Right ventricle myocardium superior (tissue), 1 donor: ENCODE measurements around the gene PLA2G4D. TPM values are rescaled to one million over a fixed set of nuclear protein-coding genes. Genes with fewer than 3 reads are reported as not detected.
A peak's percentile ranks its signal among the peaks of the same experiment; 100 is the strongest.

ENCODE experiments used
- ATAC-seq: fragments of 200-7000 bp; cut with Tn5 transposase; one replicate; pipeline ENCODE4 v1.9.1; 2020; ENCODE audit warnings: mild to moderate bottlenecking; ENCODE audit not compliant: poor library complexity
- DNase-seq: peaks from one replicate; pipeline ENCODE4 v3.0.0-alpha.2; 2020
- intact Hi-C: fragments of 100-400 bp; cut with DNase I; formaldehyde crosslinking; loops from one replicate; pipeline ENCODE4 v1.11.2; 2022
- total RNA-seq: library from RNA; stranded (reverse); fragmentation: NEBNext Ultra II Directional; extraction: Animal tissue kit (Norgen Biotek cat#: 25700); gene quantifications from one replicate; pipeline ENCODE4 v1.2.1, GENCODE V29; 2021
- donor health status: DM: no; HTN: yes; CAD: no; lungs with severe emphysema.

Gene PLA2G4D
- total RNA-seq, 1 donor from 2014 or later = not detected

DNA sequence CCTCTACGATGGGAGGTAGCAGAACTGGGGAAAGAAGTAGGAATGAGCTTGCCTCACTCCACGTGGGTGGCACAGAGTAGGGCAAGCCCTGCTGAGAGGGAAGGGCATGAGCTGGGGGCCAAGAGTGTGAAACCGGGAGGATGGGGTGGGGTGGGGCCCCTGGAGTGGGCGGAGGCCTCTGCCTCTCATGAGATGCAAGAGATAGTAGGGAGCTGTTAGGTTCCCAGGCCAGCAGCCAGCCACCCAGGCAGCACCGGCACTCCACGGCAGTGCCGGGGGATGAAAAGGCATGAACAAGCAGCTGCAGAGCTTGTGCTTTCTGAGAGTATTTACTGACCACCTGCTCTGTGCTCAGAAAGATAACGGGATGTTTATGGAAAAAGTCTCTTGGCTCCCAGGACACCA lies 49.1 kb downstream of the PLA2G4D start:
- no peak for DNase-seq
- ATAC-seq = no peak
- intact Hi-C loops = no loop called here

DNA sequence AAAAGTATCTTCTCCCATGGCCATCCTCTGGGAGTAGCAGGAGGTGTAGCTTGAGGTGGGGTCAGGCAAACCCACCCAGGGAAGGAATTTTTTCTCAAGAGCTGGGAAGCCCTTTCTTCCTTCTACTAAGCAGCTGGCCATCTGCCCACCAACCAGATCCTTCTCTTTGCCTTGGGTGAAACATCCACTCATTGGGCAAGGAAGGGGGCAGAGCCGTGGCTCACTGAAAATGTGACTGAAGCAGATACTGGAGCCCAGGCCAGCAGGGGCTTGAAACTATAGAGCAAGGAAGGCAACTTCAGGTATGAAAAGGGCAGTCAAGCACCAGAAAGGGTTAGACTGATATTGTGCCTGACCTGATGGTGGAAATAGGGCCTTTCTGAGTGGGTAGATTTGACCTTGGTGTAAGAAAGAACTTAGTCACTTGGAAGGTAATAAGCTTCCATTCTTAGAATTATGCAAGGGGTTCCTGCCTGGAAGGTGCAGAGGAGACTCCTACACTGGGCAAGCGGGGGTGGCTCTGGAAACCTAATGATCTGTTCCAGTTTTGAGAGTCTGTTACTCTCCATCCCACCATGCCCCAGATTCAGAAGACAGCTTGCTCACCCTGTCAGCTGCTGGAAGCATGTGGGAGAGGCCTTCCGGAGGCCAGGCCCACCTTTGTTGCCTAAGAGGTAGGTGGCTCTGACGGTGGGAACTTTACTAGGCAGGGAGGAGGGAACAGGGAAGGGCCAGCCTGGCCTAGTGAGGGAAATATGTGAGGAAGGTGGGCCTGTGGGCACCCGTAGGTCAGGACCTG lies 51.6 kb downstream of the PLA2G4D start:
- ATAC-seq = no peak
- DNase-seq = peak; percentile 10
- intact Hi-C loops = no loop called here

DNA sequence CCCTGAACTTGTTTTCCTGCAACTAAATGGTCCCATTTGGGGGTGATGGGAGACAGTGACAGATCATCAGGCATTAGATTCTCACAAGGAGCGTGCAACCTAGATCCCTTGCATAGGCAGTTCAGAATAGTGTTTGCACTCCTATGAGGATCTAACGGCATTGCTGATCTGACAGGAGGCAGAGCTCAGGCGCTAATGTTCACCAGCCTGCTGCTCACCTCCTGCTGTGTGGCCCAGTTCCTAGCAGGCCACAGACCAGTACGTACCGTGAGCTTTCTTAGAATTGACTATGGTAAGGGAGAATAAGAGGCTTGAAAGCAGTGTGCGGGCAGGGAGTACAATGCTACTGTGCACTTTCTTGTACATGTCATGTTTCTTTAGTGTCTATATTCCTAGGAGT lies 56.0 kb downstream of the PLA2G4D start:
- intact Hi-C loops = no loop called here
- no peak for ATAC-seq
- DNase-seq = peak; percentile 9

DNA sequence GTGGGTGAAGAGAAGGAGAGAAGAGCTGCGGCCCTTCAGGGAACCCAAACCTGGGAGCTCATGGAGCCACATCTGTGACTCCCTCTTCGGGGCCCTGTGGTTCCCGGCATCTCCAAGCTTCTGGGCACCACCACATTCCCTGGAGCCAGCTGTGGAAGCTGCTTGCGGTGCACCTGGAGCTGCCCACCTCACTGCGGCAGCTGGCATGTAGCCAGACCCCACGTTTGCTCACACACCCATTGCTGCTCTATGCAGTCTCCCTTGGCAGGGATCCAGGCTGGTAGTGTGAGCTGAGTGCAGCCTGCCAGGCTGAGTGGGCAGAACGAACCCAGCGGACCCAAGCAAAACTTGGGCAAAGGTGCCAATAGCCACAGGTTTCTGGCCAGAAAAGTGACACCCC lies 56.7 kb downstream of the PLA2G4D start:
- intact Hi-C loops = no loop called here
- DNase-seq (peak; percentile 45), ATAC-seq (peak; percentile 53)

DNA sequence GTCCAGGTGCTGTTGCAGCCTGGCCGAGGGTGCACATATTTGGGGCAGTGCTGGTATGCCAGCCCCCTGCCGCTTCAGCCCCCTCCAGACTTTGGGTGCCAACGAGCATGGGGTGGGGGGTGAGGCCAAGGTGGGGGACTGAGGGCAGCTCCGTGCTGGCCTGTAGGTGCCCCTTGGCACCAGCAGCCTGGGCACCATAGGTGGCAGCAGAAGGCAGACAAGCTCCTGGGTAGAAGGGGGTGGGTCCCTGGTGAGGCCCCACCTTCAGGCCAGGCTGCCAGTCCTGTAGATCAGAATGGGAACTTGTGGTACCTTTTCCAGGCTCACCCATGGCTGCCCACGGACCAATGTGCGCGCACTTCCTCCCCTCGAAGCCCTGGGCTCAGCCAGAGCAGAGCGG lies 57.4 kb downstream of the PLA2G4D start:
- no peak for DNase-seq
- intact Hi-C loops = no loop called here
- no peak for ATAC-seq

DNA sequence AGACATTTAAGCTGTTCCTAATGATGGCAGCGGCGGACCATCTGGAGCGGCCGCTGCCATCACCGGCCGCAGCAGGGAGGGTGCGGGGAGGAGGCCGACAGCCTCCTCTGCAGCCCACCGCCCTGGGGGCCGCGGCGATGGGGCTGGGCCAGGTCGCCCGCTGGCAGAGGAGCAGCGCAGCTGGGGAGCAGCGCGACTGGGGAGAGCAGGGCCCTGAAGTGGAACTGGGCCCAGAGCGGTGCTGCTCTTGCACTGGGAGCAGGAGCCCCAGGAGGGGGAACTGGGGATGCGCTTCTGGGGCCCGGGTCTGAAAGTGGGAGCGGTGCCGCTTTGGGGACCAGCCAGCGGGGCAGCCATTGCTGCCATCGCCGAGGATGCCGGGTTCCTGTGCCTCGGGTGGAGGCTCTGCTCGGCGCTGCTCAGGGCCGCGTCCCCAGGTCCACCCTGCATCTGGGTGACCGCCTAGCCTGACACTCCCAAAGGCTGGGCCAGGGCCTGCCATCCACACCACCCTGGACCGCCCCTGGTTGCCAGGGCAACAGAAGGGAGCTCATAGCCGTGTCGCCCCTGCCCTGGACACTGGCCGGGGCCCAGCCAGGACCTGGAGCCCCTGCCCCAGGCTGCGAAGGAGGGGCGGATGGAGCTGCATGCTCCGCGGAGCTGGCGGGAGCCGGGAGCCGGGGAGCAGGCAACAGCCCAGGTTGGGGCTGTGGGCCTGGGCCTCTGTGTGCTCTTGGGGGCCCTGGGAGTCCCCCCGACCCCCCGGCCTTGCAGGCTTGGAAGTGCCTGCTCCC lies 58.1 kb downstream of the PLA2G4D start:
- DNase-seq = no peak
- ATAC-seq = no peak
- intact Hi-C loops = no loop called here

DNA sequence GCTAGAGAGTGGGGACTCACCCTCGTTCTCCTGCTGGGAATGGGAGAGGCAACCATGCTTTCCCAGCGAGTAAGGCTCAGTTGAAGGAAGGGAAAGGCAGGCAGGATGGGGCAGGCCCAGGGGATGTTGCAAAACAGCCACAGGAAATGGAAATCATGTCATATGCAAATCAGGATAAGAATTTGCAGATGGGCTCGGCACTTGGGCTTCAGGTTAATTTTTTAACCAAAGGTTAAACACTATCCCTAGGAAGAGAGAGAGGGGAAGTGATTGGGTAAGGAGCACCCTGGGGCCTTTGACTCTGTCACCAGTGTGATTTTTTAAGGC lies 59.0 kb downstream of the PLA2G4D start:
- intact Hi-C loops = no loop called here
- ATAC-seq (no peak), DNase-seq (no peak)

DNA sequence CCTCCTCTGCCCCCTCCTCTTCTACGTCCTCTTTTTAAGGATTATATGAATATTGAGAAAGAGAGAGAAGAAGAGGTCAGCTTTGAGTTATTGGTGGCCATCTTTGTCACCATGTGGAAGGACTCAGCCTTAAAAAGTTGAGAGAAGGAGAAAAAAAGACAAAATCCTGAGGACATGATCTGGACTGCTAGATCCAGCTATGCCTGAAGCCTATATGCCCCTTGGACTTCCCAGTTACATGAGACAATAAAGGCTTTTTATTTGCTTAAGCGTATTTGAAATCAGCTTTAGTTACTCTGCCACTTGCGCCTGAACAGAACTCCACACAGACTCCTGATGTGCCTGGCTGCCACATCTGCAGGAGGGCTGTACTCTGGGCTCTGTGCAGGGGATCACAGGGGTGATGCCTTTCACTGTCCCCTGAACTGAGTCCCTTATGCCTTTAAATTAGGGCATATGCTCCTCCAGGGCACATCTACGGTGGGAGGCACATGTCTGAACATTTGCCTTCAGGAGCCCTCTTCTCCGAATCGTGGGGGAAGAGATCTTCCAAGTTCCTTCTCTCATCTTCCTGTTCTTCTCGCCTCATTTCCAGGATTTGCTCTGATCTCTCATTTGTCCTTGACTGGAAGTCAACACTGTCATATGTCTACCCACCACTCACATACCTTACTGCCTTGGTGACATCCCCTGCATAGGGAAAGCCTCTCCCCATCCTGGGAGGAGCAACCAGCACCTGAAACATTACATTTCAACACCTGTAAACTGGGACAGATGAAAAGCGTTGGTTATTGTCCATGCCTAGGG lies 59.5 kb downstream of the PLA2G4D start:
- DNase-seq (no peak), ATAC-seq (no peak)
- intact Hi-C loops = no loop called here

DNA sequence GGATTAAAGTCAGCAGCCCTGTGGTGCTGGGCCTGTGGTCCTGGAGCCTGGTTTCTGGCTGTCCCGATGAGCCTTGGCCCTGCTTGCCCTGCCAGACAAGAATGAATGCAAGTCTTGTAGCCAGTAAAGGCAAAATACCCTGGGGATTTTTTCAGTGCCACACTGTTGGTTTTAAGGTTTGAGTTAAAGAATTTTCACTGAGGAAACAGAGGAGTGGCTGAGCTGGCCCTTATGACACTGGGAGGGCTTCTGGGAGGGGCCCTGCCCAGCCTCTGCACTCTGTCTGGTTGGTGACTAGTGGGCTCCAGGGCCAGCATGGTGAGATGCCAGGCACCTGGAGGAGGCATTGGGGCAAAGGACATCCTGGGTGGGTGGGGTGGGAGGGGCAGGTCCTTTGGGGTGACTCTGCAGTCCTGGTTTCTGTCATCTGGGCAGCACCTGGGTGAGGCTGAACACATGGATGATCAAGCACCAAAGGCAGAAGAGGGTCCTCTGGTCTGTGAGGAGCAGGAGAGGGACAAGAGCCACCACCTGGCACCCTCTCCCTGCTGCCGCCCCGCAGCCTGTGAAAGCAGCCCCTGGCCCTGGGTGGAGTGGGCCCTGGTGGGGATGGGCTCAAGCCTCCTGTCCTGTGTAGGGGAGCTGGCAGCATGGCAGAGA lies 61.0 kb downstream of the PLA2G4D start:
- no peak for DNase-seq
- no peak for ATAC-seq
- intact Hi-C loops = no loop called here

DNA sequence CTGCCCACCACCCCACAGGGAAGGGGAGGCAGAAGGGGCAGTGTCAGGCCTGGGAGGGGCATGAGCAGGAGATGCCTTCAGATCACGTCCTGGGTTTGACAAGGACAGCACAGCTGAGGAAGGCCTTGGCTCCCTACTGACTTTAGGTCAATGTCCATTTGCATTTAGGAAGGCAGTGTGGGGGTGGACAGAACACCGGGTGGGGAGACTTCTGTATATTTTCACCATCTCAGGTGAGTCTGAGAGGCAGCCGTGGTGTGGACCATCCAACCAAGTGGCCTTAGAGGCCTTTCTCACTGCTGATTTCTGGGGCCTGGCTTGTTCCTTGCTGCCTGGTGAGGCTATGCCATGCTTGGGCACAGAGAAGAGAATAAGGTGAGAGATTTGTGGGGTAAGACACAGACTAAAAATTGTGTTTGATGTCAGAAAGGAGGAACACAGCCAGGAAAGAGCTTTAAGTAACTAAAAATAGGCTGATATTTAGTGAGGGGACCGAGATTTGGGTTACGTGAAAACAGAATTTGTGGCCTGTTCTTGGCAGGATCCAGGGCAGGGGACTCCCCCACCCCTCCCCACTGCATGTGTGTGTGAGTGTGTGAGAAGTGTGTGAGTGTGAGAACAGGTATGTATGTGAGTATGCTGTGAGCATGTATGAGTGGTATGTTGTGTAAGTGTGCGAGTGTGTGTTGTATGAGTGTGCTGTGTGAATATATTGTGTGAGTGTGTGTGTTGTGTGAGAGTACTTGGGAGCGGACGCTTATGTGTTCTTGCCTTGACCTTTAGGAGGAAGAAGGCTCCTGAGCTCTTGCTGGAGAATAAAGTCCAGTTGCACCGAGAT lies 61.8 kb downstream of the PLA2G4D start:
- DNase-seq = no peak
- ATAC-seq = no peak
- intact Hi-C loops = no loop called here

DNA sequence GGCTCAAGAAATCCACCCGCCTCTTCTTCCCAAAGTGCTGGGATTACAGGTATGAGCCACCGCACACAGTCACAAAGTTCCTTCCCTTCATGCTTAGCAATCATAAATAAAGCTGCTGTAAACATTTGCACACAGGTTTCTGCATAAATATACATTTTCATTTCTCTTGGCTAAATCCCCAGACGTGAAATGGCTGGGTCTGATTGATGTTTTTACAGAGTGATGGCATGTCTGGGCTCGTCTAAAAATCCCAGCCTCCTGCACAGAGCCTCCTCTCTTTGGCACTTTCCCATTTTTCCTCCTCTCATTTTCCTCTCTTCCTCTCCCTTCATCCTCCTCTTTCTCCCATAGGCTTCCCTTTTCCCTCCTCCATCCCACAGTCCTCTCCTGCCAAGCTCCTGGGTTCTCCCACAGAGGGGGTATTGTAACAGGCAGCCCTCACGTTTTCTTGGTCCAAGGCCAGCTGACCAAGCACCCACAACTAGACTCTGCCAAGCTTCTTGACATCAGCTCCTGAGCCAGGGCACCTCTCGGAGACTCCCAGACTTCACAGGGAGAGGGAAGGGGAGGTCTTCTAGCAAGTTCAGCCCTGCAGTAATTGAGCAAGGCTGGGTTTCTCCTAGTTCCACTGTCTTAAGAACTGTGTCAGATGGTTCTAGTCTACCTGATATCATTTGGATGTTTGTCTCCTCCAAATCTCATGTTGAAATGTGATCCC lies 63.0 kb downstream of the PLA2G4D start:
- DNase-seq = no peak
- intact Hi-C loops = no loop called here
- no peak for ATAC-seq

DNA sequence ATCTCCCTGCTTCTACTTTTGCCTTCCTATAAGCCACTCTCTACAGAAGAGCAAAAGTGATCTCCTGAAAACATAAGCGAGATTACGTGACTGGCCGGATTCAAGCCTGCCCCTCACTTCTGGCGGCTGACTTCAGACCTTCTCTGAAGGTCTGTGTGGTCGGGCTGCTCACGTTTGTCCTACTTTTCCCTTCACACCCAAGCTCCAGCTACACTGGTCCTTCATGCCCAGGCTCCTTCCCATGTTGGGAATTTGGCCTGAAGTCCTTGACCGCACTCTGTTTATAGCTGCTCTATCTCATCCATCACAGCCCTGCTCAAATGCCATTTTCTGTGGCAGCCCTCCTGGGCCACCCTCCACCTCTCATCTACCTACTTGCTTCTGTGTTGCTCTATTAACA lies 66.8 kb downstream of the PLA2G4D start:
- intact Hi-C loops = no loop called here
- ATAC-seq (no peak), DNase-seq (no peak)

DNA sequence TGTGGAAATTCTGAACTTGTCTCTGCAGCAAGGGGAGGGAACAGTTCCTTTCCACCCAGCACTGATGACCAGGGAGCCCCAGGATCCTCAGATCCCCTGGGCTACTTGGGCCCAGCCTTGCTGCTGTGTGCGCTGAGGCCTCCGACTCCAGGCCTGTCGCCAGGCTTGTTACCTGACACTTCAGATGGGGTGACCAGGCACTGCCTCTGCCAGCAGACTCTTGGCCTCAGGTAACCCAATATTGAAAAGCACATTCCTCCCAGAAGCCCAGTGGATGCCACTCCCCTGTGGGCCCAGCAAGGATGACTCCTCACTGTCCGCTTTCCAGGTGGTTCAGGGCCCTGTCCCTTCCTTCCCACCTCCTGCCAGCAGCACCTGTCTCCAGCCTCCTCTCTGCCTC lies 70.1 kb downstream of the PLA2G4D start:
- ATAC-seq (no peak), DNase-seq (no peak)
- intact Hi-C loops = no loop called here

DNA sequence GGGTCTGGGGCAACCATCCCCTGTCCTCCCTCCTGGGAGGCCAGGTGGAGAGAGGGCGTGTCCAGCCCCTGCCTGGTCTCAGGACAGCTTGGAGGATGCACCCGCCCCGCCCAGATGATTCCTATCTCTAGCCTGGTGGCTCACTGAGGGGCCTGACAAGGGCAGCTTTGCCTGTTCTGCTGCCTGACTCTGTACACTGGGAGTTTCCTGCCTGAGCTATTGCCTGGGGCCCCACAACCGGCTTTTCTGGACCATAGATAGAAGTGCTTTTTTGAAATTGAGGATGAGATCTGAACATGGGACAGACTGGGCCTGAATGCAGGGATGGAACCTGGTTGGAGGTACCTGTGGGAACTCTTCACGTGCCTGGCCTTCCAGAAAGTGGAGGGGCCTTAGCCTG lies 72.8 kb downstream of the PLA2G4D start:
- ATAC-seq = no peak
- no peak for DNase-seq
- intact Hi-C loops = no loop called here

DNA sequence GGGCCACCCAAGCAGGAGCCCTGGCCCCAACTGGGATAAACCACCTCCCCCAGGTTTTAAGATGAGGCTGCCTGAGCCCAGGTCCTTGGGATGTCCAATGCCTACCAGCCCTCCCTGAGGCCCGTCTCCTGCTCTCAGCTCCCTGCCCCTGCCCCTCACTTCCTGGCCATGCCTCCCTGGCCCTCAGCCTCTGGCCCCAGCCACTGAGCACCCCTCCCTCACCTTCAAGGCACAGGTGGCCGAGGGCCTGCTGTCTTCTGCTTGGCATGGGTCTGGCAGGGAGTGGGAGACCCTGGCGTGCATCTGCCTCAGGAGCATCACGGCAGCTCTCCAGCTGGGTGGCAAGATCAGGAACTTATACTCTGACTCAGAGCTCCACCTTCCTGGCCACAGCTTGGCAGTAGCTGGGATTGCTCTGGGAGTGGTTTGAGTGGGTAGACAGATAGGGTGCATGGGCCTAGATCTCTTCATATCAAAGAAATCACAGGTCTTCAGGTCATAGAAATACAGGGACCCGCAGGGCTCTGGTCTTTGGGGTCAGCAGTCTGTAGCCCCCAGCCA lies 73.6 kb downstream of the PLA2G4D start, which contains the start of gene PLA2G4E:
Gene PLA2G4E (minus strand): TSS at position 330 of the 561 bp plus-strand sequence. CDS start 12 bp downstream, at position 318.
- DNase-seq (no peak), ATAC-seq (no peak)
- intact Hi-C loops = no loop called here

DNA sequence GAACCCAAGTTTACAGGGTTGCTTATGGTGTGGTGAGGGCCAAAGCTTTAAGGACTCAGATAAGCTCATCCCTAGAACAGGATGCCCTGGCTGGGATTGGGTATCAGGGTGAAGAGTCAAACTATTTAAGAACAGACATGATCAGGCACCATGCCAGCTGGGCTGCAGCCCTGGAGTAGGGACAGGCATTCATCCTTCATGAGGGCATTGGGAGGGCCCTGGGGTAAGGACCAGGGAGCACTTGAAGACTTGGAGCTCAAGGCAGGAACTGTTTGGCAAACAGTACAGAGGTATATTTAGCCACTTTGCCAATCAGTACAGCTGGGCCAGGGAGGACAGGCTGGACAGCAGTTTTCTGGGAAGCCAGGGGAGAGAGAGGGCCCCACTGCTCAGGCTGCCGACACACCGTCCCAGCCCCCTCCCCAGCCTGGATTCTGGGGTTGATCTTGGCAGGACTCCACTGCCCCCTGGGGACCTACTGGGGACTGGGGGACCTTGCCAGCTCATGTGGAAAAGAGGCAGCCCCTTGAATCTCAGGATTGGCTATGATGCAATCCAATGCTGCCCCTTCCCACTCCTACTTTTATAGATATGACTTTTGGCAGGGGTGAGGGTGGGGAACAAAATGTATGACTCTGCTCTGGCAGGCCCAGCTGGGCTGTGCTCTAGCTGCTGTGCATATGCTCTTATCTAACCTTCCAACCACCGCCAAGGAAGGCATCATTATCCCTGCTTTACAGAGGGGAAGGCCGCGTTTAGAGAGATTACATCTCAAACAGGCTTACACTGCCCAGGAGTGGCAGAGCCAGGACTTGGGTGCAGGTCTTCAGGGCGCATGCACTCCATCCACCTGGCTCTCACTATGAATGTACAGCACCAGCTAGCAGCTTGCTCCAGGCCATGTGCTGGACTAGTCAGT lies 75.8 kb downstream of the PLA2G4D start:
- intact Hi-C loops = no loop called here
- peak; percentile 93 for ATAC-seq
- DNase-seq = peak; percentile 77
